ENCODE data around the gene TP53I3. TPM values are rescaled to one million over a fixed set of nuclear protein-coding genes. Genes with fewer than 3 reads are reported as not detected.

TP53I3 gene
- total RNA-seq, 4 donors from 2014 or later = 87.5 to 371 (median 241) TPM

DNA sequence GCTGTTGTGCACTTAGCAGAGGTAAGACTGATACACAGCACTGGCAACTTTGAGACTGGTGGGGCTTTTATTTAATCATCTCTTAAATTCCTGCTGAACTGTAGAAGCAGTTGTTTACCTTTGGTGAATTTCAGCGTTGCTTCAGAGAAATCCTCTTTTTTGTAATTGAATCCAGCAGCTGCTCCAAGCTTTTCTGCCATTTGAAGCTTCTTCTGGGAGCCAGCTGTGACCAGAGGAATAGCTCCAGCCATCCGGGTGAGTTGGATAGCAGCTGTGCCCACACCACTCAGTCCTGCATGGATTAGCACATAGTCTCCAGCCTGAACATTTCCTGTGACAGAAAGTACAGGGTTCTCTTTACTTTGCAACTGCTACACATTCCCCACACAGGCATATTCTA lies 3.9 kb downstream of the TP53I3 start:
- no peak for TF ChIP-seq POLR2A (IDR thresholded peaks at IDR 0.05)
- TF ChIP-seq, protein P1, sequence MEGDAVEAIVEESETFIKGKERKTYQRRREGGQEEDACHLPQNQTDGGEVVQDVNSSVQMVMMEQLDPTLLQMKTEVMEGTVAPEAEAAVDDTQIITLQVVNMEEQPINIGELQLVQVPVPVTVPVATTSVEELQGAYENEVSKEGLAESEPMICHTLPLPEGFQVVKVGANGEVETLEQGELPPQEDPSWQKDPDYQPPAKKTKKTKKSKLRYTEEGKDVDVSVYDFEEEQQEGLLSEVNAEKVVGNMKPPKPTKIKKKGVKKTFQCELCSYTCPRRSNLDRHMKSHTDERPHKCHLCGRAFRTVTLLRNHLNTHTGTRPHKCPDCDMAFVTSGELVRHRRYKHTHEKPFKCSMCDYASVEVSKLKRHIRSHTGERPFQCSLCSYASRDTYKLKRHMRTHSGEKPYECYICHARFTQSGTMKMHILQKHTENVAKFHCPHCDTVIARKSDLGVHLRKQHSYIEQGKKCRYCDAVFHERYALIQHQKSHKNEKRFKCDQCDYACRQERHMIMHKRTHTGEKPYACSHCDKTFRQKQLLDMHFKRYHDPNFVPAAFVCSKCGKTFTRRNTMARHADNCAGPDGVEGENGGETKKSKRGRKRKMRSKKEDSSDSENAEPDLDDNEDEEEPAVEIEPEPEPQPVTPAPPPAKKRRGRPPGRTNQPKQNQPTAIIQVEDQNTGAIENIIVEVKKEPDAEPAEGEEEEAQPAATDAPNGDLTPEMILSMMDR (IDR thresholded peaks at IDR 0.05) = no peak
- H3K4me3 ChIP-seq = no peak overlapping the region
- no peaks in the 10 kb centered on the region for H3K9me3 ChIP-seq
- H3K27ac ChIP-seq = no peak overlapping the region
- DNase-seq = no peak
- H3K27me3 ChIP-seq = no peaks in the 10 kb centered on the region
- H3K36me3 ChIP-seq = peaks cover 0 to 36% (median 0%) of the 10 kb centered on the region in 3 donors
- H3K4me1 ChIP-seq = peaks cover 6 to 14% (median 8%) of the 10 kb centered on the region in 4 donors

DNA sequence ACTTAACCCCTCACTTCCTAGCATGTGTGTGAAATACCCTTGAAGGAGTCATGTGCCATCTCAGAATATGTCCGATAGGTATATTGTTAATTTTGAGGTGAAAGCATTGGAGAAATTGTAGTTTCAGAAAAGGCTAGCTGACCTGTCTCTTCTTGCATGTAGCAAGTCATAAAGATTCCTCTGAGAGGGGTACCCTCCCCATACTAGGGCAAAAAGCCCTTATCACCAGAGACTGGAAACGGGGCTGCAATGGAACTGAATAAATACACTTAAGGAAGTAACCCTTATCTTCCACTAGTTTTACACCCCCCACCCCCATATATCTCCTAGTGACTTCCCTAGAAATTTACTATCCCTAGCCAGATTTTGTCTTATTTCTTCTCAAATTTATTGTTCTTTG lies 6.8 kb downstream of the TP53I3 start:
- Histone ChIP-seq H3K4me3 (peak overlapping the region; percentile 64 to 80 (median 74)), H3K36me3 (peaks cover 0 to 46% (median 0%) of the 10 kb centered on the region in 3 donors), H3K9me3 (no peaks in the 10 kb centered on the region), H3K27ac (peak overlapping the region; percentile 86 to 100 (median 97)), H3K4me1 (peaks cover 3 to 25% (median 7%) of the 10 kb centered on the region in 4 donors), H3K27me3 (no peaks in the 10 kb centered on the region)
- TF ChIP-seq, protein P1 (IDR thresholded peaks at IDR 0.05) = no peak
- no peak for TF ChIP-seq POLR2A (IDR thresholded peaks at IDR 0.05)
- DNase-seq = no peak

DNA sequence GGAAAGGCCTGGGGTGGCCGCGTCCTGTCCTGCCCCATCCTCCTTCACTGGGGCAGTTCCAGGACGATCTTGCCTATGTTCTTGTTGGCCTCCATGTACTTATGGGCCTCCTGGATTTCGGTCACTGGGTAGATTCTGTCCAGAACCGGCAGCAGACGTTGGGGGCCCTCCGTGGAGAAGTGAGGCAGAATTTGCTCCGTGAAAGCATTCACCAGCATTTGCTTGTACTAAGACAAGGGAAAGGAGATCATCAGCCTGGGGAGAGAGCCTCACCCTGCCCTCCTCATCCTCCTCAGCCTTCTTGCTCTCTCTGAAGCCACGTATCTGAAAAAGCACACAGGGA lies 7.1 kb downstream of the TP53I3 start:
- Histone ChIP-seq H3K27me3 (no peaks in the 10 kb centered on the region), H3K4me3 (peak overlapping the region; percentile 64 to 80 (median 74)), H3K4me1 (peaks cover 0 to 21% (median 7%) of the 10 kb centered on the region in 4 donors), H3K27ac (peak overlapping the region; percentile 86 to 100 (median 97)), H3K36me3 (peaks cover 0 to 46% (median 0%) of the 10 kb centered on the region in 3 donors), H3K9me3 (no peaks in the 10 kb centered on the region)
- DNase-seq = no peak
- no peak for TF ChIP-seq POLR2A (IDR thresholded peaks at IDR 0.05)
- TF ChIP-seq, protein P1 (IDR thresholded peaks at IDR 0.05) = no peak

GRCh38 chr2:24076849-24077534 lies 7.6 kb downstream of the TP53I3 start:
- H3K9me3 ChIP-seq = no peaks in the 10 kb centered on the region
- TF ChIP-seq, protein P1 (IDR thresholded peaks at IDR 0.05) = no peak
- TF ChIP-seq POLR2A (IDR thresholded peaks at IDR 0.05) = peak; percentile 60 to 83
- peak in 1 of 3 donors; percentile 23 for DNase-seq
- peaks cover 0 to 20% (median 7%) of the 10 kb centered on the region in 4 donors for H3K4me1 ChIP-seq
- H3K27me3 ChIP-seq = no peaks in the 10 kb centered on the region
- peaks cover 0 to 46% (median 0%) of the 10 kb centered on the region in 3 donors for H3K36me3 ChIP-seq
- peak overlapping the region; percentile 86 to 100 (median 97) for H3K27ac ChIP-seq
- peak overlapping the region; percentile 64 to 80 (median 74) for H3K4me3 ChIP-seq

DNA sequence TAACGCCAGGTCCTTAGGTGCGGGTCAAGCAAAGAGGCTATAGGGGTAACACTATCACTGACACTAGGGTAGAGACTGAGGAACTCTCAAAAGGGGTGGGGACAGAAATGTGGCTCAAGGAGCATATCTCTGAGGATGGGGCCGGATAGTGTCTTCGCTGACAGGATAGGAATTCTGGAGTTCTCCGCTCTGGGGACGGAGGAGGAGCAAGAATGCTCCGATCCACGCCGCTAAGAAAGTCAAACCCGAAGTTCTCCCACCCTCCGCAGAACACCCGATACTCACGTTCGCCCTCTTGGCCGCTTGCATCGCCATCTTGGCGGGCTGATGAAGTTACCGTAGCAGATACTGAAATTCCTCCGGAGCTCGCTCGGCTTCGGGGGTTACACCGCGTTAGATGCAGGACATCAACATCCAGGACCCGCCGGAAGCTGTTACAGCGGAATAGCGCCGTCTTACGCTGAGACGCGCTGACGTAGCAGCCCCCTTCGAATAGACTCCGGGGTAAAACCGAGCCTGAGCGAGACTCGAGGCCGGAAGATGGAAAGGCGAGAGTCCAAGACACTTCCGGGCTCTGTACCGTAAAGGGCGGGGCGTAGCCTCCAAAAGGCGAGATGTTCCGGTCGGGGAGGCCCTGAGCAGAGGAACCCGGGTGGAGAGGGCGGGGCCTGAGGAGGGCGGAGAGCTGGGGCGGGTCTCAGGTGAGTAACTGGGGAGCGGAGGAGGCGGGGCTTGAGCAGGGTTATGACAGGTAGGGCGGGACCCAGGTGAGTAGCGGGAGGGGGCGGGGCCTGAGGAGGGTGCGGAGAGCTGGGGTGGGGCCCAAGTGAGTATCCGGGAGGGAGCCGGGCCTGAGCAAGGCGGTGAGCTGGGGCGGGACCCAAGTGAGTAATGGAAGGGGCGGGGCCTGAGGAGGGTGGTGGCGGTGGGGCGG lies 8.5 kb downstream of the TP53I3 start, which contains the start of gene SF3B6:
TSS of gene SF3B6 (minus strand) at position 412 of the 934 bp plus-strand sequence. CDS start at position 315, 97 bp downstream.
- Histone ChIP-seq H3K9me3 (no peaks in the 10 kb centered on the region), H3K4me1 (peaks cover 0 to 20% (median 7%) of the 10 kb centered on the region in 4 donors), H3K27ac (peak within 1 kb of the TSS; percentile 86 to 100 (median 97)), H3K4me3 (peak within 1 kb of the TSS; percentile 64 to 80 (median 74)), H3K27me3 (no peaks in the 10 kb centered on the region), H3K36me3 (peaks cover 0 to 46% (median 0%) of the 10 kb centered on the region in 3 donors)
- peak; percentile 80 to 82 for TF ChIP-seq POLR2A (IDR thresholded peaks at IDR 0.05)
- TF ChIP-seq, protein P1 (IDR thresholded peaks at IDR 0.05) = no peak
- peak; percentile 100 for DNase-seq

Measured in Peyer's patch (tissue), 4 donors.